T47D (cell line): ENCODE results near the gene HRH2.
"Not testable (repeated sequence)": the region's sequence is repeated elsewhere in the genome, so short reads cannot be mapped to it uniquely, and the experiment has no call there.

Source experiments
- DNase-seq, 2 experiments: peaks; one replicate each; pipeline versions ENCODE4 v3.0.0 to v3.0.0-alpha.2; 2011 to 2012; ENCODE audit warnings: low read depth in 1 of 2, low spot score in 1 of 2
- JUND ChIP-seq: IDR thresholded peaks from 2 replicates; pipeline ENCODE4 v1.6.1; 2012; ENCODE audit warnings: low read depth
- in situ Hi-C: cut with HindIII; loops from 2 replicates; pipeline ENCODE4 v1.10.0; 2016; ENCODE audit warnings: low sequenced_read_pairs, low pct_unique_long_range_greater_than_20kb

HRH2 gene

DNA sequence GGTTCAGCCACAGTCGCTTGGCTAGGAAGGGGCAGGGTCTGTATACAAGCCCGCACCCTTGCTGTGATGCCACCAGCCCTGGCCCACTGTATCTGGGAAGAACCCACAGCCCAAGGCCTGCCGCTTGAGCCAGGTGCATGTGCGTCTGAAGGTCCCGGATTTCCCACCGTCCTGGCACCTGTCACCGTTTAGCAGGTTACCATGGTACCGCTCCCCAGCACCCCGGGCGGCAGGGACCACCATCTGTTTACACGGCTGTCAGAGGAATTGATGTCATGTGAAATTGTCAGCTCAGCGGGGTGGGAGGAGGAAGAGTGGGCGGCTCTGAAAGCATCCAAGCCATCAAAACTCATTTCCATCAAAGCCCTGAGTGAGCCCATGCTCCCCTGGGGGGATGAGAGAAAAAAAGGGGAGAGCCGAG is 92.7 kb downstream of the HRH2 start:
- no peak for TF ChIP-seq JUND
- no peak for DNase-seq
- in situ Hi-C loops = no loop called here

DNA sequence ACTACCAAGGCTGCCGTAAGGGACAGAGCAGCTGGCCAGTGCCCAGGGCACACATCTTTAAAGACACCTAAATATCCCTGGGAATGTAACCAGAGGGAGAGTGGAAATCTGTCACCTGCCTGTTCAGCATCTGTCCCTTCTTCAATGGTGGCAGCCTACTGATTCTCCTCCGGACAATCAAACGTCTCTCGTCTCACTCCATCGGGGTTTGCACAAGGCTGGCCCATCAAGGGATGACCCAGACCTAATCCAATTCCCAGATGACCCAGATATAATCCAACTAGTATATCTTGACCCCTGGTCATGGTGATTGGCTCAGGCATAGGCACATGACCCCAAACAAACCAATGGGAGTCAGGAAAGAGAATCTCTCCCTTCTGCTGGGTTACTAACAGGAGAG is 93.5 kb downstream of the HRH2 start:
- in situ Hi-C loops = no loop called here
- DNase-seq = no peak
- TF ChIP-seq JUND = no peak

GRCh38 chr5:175752826-175753535 is 95.1 kb downstream of the HRH2 start:
- in situ Hi-C loops = no loop called here
- no peak for DNase-seq
- TF ChIP-seq JUND = no peak

GRCh38 chr5:175753536-175754402 is 95.9 kb downstream of the HRH2 start:
- no peak for TF ChIP-seq JUND
- in situ Hi-C loops = no loop called here
- no peak for DNase-seq

GRCh38 chr5:175759991-175760390 is 102.1 kb downstream of the HRH2 start:
- DNase-seq = not testable (repeated sequence)

More at GRCh38 chr5:175759991-175760390, 102.1 kb downstream of the HRH2 start:
- in situ Hi-C loops = not testable (repeated sequence)
